Stimulated activated CD8-positive, alpha-beta memory T cell treated with anti-CD3 and anti-CD28 coated beads, Interleukin-15, amount 100 ng/mL, for 4 hours (primary cell): Measurements from ENCODE around the gene STK33.

Experiments used
- DNase-seq, 2 donors: peaks; one replicate each; pipeline ENCODE4 v3.0.0-alpha.2; 2020; ENCODE audit warnings: low read depth in 2 of 2

The STK33 gene

DNA sequence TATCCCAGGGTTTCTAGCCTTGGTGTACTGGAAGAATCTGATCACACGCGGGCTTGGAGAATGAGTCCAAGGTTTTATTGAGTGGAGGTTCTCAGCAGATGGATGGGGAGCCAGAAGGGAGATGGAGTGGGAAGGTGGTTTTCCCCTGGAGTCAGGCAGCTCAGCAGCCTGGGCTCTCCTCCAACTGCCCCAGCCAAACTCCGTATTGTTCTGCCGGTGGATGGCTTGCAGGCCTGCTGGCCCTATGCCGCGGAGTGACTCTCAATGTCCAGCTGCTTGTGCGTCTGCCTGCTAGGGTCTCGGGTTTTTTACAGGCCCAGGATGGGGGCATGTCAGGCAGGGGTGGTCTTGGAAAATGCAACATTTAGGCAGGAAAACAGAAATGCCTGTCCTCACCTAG is 168.0 kb downstream of the STK33 start:
- DNase-seq, result no peak

DNA sequence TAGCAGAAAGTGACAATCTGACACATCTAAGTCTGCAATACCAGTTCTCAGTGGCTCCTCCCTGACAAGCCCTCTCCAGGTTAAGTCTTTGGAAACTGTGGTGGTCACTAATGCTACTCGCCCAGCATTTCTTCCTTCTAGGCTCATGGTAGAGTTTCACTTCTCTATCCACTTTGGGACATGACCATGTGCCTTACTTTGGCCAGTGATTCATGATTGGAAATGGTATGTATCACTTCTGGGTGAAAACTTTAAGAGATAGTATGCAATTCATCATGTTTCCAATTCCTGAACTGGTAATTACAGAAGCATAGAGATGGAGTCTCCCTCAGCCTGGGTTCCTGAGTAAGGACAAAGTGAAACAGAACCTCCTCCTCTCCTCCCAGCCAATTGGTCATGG is 178.8 kb downstream of the STK33 start:
- DNase-seq, result no peak

DNA sequence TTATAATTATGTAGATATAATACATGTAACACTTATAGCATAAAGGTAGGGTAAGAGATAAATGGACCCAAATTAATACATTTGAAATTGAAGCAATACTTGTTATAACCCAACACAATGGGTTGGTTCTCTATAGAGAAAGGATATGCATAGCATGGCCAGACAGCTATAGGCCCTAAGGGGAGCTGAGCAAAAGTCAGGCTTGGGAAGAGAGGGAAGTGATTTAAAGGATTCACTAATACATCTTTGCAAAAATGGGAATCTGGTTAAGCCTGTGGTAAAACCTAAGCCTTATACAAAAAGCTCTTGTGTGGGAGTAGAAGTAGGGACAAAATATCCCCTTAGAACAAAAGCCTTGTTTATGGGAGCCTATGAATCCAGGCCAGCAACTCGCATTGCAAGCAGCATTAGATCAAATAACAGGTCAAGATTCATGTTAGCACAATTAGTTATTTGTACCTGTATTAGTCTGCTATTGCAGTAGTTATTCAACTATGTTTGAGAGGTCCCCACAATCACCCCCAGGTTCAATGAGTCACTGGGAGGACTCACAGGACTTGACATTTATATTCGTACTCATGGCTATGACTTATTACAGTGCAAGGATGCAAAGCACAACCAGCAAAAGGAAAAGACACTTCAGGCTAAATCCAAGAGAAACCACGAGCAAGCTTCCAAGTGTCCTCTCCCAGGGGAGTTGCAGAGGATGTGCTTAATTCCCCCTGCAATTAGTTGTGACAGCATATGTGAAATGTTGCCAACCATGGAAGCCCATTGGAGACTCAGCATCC is 185.7 kb downstream of the STK33 start:
- DNase-seq, result no peak

- DNase-seq, result no peak
These were observed 190.7 kb downstream of the STK33 start for GRCh38 chr11:8403310-8403709.

- DNase-seq, result no peak
These were observed 201.1 kb downstream of the STK33 start for GRCh38 chr11:8392886-8393285.

DNA sequence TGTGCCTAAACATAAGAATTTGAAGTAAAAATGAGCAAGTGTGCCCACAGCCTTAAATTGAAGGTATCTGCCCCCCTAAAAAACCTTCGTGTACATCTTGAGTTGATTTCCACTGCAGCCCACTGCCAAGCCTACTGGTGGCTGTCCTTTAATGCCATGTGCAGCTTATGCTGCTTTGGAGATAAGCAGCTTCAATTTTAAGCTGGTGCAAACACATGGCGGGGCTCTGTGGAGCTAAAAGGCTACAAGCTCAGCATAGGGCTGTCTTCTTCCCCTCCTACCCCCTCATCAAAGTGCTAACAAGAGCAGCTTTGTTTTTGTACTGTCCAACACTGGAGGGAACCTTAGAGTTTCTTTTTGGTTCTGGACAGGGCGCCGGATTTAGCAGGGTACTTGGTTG is 201.9 kb downstream of the STK33 start:
- DNase-seq, result no peak

GRCh38 chr11:8390851-8391612 is 203.0 kb downstream of the STK33 start:
- no peak for DNase-seq

GRCh38 chr11:8389029-8389996 is 204.7 kb downstream of the STK33 start:
- no peak for DNase-seq

DNA sequence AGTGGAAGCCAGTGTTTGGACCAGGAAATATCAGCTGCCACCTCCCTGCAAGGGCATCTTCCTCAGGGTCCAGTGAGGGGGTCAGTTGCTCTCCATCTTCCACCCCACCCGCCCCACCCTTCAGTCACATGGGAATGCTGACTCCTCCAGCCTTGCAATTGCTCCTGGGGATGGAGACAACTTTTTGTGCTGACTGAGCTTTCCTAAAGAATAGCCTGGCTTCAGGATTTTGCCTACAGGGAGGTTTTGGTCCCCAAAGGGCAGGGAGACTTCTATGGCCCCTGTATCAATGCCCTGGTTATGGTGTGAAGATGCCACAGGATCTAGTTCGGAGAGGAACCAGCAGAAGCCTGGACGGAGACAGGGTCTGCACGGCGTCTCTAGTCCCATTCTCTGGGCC is 206.3 kb downstream of the STK33 start:
- no peak for DNase-seq

GRCh38 chr11:8387141-8387540 is 206.9 kb downstream of the STK33 start:
- no peak for DNase-seq

DNA sequence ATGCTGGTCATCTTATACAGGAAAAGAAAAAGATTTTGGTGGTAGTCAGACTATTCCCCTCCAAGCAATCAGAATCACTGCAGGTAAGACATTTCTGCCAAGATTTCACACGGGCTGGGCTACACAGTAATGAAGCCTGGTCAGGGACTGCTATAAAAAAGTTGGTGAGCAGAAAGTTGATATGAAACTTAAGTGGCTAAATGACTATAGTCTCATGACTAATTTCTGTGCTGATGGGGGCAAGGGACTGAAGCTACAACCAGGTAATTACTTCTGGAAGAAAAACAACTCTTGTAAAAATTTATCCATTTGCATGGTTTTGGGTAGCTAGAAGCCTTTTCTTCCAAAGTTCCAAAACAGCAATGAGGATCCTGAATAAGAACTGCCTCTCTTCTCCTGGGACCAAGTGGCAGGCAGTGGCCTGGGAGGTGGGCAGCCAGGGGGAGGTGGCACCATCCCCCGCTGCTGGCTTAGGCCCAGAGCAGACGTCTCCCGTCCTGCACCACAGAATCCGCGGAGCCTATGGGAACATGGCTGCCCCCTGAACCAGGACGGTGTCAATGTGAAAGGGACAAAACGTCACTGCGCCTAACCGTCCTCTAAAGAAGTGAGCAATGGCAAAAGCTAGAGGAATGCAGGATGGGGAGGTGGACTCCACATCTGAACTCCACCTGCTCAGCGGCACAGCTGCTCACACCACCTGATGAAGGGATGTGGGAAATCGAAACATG is 207.7 kb downstream of the STK33 start:
- DNase-seq, result no peak

DNA sequence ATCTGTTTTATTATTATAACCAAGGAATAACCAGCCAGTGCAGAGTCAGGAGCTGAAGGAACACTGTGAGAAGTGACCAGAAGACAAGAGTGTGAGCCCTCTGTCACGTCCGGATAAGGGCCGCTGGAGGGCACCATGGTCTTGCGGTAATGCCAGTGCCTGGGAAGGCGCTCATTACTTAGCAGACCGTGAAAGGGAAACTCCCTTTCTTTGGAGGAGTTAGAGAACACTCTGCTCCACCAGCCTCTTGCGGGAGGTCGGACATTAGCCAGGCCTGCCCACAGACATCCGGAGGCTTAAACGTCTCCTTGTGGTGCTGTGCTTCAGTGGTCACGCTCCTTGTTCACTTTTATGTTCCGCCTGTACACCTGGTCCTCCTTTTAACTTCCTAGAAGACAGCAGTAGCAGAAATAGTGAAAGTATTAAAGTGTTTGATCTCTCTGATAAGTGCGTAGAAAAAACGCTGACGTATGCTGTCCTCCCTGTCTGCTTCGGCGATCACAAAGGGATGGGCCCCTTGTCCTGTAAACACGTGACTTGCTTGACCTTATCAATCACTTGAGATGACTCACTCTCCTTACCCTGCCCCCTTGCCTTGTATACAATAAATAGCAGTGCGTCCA is 209.7 kb downstream of the STK33 start:
- DNase-seq, result no peak

- no peak for DNase-seq
These were observed 210.4 kb downstream of the STK33 start for GRCh38 chr11:8383627-8384026.

DNA sequence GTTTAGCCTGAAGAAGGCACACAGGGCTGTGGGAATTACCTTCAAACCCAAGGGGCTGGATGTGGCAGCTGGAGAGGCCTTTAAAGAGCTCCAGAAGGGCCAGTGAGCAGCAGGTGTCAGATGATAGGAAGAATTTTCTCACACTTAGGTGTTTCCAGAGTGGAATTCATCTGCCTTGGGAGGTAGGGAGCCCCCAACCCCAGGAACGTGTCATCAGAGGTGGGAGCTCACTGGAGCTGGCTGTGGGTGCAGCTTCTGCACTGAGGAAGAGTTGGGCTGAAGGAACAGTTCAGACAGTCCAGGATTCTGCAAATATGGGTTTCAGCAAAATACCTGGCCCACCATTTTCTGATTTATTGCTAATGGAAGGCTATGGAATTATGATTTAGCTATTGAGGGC is 210.8 kb downstream of the STK33 start:
- DNase-seq, result no peak

GRCh38 chr11:8382436-8383053 is 211.5 kb downstream of the STK33 start:
- no peak for DNase-seq

DNA sequence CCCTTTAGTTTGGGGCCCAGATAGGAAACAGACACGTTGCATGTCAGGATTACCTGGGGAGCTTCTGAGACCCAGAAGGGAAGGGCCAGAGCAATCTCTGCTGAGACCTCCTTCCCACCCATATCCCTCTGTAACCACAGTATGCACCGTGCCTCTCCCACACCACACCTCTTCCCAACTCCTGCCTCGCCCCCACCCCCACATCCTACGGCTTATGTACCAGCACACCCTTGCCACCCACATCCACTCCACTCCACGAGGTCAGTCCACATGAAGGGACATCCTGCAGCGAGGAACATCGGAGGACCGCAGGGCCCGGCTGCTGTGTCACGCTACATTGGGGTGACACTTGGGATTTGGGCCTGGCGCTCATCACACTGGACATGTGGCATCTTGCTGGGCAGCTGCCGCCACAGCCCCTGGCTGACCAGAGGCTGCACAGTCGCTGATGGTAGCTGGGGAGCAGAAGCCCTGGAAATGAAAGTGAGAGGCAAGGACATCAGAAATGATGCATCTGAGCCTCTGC is 212.1 kb downstream of the STK33 start:
- no peak for DNase-seq

- no peak for DNase-seq
These were observed 212.7 kb downstream of the STK33 start for GRCh38 chr11:8381343-8381742.

GRCh38 chr11:8375932-8376331 is 218.1 kb downstream of the STK33 start:
- DNase-seq, result no peak

DNA sequence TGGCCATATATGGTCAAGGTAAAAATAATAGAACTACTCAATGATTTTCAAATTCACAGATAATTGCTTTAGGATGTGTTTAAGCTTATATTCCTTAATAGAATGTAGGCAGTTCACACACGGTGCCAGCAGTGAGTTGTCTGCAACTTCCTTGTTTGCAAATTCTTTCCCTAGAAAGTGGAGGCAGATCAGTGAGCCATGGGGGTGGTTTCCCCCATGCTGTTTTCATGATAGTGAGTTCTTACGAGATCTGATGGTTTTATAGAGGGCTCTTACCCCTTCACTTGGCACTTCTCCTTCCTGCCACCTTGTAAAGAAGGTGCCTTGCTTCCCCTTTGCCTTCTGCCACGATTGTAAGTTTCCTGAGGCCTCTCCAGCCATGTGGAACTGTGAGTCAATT is 218.6 kb downstream of the STK33 start:
- no peak for DNase-seq

- DNase-seq, result no peak
These were observed 219.3 kb downstream of the STK33 start for GRCh38 chr11:8374716-8375115.
